GM21786 (cell line): ENCODE results near the gene DNAH14.
"Not testable (repeated sequence)": the region's sequence is repeated elsewhere in the genome, so short reads cannot be mapped to it uniquely, and the experiment has no call there.

ENCODE experiments used
- ATAC-seq: cut with Tn5 transposase; IDR thresholded peaks from one replicate; pipeline ENCODE4 v1.9.1; 2021; ENCODE audit not compliant: unreplicated experiment

The DNAH14 gene

GRCh38 chr1:224991550-224991949, 62.1 kb downstream of the DNAH14 start:
- ATAC-seq: not testable (repeated sequence)

GRCh38 chr1:224995602-224996001, 66.1 kb downstream of the DNAH14 start:
- ATAC-seq: no peak

DNA sequence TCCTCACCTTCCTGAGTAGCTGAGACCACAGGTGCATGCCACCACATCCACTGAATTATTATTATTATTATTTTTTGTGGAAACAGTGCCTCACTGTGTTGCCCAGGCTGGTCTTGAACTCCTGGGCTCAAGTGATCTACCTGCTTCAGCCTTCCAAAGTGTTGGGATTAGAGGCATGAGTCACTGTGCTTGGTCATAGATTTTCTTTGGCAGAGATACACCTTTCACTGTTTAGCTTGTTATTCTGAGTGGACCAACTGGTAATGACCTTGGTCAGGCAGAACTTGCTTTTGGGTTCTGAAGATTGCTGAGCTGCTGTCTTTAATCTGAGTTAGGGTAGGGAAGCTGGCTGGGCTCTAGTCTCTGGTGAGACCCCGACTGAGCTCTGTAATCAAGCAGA, 66.8 kb downstream of the DNAH14 start:
- ATAC-seq: no peak

DNA sequence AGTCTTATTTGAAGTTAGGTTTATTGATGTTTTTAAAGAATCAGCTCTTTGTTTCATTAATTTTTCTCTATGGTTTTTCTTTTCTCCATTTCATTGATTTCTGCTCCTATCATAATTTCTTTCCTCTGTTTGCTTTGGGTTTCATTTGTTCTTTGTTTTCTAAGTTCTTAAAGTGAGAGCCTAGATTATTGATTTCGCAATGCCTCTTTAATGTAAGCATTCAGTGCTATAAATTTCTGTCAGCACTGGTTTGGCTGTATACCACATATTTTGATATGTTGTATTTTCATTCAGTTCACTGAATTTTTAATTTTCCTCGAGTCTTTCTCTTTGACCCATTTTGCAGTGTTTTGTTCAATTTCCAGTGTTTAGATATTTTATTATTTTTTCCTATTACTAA, 68.7 kb downstream of the DNAH14 start:
- no peak for ATAC-seq

- ATAC-seq: no peak
Measured at GRCh38 chr1:225004396-225004795, 74.9 kb downstream of the DNAH14 start.

DNA sequence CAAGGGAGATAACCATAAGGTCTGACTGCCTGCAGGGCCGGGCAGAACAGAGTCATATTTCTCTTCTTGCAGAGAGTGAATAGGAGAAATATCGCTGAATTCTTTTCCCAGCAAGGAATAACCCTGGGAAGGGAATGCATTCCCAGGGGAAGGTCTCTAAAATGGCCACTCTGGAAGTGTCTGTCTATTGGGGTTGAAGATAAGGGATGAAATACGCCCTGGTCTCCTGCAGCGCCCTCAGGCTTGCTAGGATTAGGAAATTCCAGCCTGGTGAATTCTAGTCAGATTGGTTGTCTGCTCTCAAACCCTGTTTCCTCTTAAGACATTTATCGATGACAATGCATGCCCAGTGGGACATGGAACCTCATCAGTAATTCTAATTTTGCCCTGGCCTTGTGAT, 76.9 kb downstream of the DNAH14 start:
- ATAC-seq: not testable (repeated sequence)

DNA sequence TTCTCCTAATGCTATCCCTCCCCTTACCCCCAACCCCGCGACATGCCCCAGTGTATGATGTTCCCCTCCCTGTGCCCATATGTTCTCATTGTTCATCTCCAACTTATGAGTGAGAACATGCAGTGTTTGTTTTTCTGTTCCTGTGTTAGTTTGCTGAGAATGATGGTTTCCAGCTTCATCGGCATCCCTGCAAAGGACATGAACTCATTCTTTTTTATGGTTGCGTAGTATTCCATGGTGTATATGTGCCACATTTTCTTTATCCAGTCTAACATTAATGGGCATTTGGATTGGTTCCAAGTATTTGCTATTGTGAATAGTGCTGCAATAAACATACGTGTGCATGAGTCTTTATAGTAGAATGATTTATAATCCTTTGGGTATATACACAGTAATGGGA, 78.6 kb downstream of the DNAH14 start:
- ATAC-seq: not testable (repeated sequence)

- no peak for ATAC-seq
Measured at GRCh38 chr1:225021037-225021436, 91.6 kb downstream of the DNAH14 start.

GRCh38 chr1:225026701-225027100, 97.2 kb downstream of the DNAH14 start:
- ATAC-seq: no peak

GRCh38 chr1:225036441-225036840, 107.0 kb downstream of the DNAH14 start:
- ATAC-seq: not testable (repeated sequence)

DNA sequence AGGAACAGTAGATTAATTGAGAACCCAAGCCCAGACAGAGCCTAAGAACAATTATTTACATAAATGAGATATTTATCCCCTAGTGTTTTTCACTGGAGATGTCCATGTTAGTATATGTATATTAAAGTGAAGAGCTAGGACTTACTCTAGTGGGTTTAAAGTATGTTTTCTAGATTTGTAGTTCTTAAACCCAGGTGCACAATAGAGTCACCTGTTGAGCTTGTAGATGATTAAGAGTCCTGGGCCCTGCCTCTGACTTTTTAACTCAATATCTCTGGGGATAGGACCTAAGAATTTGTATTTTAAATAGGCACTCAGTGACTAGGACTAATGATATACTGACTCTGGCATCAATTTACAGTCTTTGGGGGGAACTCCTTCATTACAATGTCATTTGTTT, 112.8 kb downstream of the DNAH14 start:
- no peak for ATAC-seq

DNA sequence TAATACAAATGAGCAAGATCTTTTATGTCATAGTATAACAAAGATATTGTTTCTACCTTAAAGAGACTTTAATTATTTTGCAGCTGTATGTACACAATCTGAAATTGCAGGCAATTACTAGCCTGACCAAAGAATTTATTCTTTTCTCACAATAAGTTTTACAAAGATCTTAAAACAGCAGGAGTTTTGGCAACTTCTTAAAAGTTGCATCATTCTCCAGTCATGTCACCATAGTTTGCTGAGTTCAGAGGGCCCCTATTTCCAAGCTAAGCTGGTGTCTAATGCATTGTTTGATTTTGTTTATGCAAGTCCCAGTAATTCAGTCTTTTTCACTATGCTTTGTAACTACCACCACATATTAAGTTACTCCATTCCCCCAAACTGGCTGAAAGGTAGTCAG, 114.8 kb downstream of the DNAH14 start:
- ATAC-seq: no peak

- no peak for ATAC-seq
Measured at GRCh38 chr1:225049594-225049993, 120.1 kb downstream of the DNAH14 start.

GRCh38 chr1:225063722-225064121, 134.2 kb downstream of the DNAH14 start:
- no peak for ATAC-seq

- no peak for ATAC-seq
Measured at GRCh38 chr1:225070972-225071371, 141.5 kb downstream of the DNAH14 start.

DNA sequence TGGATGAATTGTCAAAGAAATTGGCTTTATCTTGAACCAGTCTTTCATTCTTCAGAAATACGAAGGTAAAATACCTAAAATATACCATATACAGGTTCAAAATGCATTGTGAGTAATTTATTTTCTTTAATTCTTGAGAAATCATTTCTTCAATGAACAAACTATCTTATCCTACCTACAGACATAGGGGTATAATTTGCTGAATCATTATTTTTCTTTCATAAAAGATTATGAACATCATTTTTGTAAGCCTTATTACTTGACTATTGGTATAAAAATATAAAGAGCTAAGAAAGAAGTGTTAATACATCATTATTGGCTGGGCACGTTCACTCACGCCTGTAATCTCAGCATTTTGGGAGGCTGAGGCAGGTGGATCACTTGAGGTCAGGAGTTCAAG, 167.7 kb downstream of the DNAH14 start:
- no peak for ATAC-seq

- no peak for ATAC-seq
Measured at GRCh38 chr1:225111000-225111399, 181.5 kb downstream of the DNAH14 start.

GRCh38 chr1:225113265-225113664, 183.8 kb downstream of the DNAH14 start:
- no peak for ATAC-seq

DNA sequence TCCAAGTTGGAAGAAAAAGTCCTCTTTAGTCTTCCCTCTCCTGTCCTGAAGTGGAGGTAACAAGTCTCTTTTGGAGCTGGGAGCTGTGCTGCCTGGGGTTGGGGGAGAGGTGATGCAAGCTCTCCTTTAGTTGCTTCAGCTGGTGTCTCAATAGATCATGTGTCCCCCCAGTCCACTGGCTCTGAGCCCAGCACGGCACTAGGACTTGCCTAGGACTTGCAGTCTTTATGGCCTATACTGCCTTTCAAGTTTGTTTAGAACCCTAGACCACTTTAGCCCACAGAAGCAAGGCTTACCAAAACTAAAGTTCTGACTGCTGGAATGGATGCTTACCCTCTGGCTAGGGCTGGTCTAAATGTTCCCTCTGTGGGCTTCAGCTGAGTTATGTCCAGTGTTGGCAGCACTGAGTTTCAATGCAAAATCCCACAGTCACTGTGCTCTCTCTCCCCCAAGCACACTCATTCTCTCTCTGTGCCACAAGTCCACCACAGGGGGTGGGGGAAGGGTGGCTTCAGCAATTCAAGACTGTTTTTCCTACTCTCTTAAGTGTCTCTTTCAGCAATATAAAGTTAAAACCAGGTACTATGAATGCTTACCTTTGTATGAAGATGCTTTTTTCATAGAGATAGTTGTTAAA, 185.0 kb downstream of the DNAH14 start:
- no peak for ATAC-seq

GRCh38 chr1:225119307-225119706, 189.8 kb downstream of the DNAH14 start:
- no peak for ATAC-seq

GRCh38 chr1:225121095-225121494, 191.6 kb downstream of the DNAH14 start:
- no peak for ATAC-seq

GRCh38 chr1:225131869-225132268, 202.4 kb downstream of the DNAH14 start:
- no peak for ATAC-seq

DNA sequence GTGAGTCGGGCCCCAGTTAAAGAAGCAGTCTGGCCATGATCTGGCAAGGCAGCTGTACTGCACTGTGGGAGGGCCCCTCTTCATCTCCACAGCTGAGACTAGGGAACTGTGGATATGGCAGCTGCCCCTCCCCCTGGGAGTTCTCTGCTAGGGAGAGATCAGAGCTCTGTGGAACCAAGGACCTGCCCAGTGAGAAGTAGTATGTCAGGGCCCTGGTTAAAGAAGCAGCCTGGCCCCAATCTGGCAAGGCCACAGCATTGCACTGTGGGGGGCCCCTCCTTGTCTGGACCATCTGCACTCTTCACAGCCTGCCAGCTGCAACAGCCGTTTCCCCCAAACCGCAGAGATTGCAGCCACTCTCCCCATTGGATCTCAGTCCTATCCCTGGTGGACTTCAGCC, 208.5 kb downstream of the DNAH14 start:
- ATAC-seq: no peak
